Adrenal gland (tissue), 5 donors: Measurements from ENCODE around the gene SIGLEC9.

Source experiments
- POLR2A ChIP-seq, 2 donors: fragments of 450-650 bp; IDR thresholded peaks; one replicate each; pipeline ENCODE4 v1.6.1; 2017; ENCODE audit warnings: antibody characterized with exemption in 2 of 2, mild to moderate bottlenecking in 2 of 2, moderate library complexity in 1 of 2
- TF ChIP-seq, protein P1 (sequence below), 6 experiments: fragments of 450-650 bp in 4 of 6; fragments of 200-600 bp in 2 of 6; sonication (generic) in 1 of 6; IDR thresholded peaks; 1 replicate in 5 of 6; 2 replicates in 1 of 6; pipeline versions ENCODE4 v1.5.1 to v1.8.0; 2016 to 2021; ENCODE audit warnings: antibody characterized with exemption in 6 of 6, mild to moderate bottlenecking in 2 of 6, moderate library complexity in 1 of 6
- donor health status: DM: no; HTN: no; CAD: no.

GRCh38 chr19:51142119-51142518, 17.4 kb downstream of the SIGLEC9 start, which contains the start of gene SIGLEC7:
- TF ChIP-seq, protein P1, sequence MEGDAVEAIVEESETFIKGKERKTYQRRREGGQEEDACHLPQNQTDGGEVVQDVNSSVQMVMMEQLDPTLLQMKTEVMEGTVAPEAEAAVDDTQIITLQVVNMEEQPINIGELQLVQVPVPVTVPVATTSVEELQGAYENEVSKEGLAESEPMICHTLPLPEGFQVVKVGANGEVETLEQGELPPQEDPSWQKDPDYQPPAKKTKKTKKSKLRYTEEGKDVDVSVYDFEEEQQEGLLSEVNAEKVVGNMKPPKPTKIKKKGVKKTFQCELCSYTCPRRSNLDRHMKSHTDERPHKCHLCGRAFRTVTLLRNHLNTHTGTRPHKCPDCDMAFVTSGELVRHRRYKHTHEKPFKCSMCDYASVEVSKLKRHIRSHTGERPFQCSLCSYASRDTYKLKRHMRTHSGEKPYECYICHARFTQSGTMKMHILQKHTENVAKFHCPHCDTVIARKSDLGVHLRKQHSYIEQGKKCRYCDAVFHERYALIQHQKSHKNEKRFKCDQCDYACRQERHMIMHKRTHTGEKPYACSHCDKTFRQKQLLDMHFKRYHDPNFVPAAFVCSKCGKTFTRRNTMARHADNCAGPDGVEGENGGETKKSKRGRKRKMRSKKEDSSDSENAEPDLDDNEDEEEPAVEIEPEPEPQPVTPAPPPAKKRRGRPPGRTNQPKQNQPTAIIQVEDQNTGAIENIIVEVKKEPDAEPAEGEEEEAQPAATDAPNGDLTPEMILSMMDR (IDR thresholded peaks at IDR 0.05), result no peak
- peak in 1 of 2 donors; percentile 19 for TF ChIP-seq POLR2A (IDR thresholded peaks at IDR 0.05)
